ENCODE results near the gene AUH.

DNA sequence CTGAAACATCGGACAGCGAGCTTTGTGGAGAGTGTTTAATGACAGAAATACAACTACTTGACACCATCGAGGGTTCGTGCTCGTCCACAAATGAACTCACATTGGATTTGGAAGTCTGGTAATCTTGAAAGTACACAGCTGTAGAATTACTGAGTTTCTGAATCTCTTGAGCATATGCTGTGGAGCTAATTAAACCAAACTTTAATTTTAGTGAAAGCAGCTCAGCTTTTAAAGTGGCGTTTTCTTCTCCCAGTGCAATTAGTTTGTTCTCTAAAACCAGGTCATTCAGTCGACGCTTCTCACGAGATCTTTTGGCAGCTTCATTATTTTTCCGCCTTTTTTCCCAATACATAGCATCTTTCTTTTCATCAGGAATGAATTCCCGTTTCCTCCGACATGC, 48.4 kb upstream of the AUH start:
- TF ChIP-seq CTCF (IDR thresholded peaks at IDR 0.05): no peak
- TF ChIP-seq POLR2A (IDR thresholded peaks at IDR 0.05): no peak

Measured in Peyer's patch (tissue), 4 donors.